Fibroblast of skin of left quadriceps (primary cell): ENCODE measurements around the gene ARF5.

Experiments used
- DNase-seq, 2 experiments: peaks; one replicate each; pipeline ENCODE4 v3.0.0-alpha.2; 2013; ENCODE audit warnings: low read depth in 2 of 2

The ARF5 gene

DNA sequence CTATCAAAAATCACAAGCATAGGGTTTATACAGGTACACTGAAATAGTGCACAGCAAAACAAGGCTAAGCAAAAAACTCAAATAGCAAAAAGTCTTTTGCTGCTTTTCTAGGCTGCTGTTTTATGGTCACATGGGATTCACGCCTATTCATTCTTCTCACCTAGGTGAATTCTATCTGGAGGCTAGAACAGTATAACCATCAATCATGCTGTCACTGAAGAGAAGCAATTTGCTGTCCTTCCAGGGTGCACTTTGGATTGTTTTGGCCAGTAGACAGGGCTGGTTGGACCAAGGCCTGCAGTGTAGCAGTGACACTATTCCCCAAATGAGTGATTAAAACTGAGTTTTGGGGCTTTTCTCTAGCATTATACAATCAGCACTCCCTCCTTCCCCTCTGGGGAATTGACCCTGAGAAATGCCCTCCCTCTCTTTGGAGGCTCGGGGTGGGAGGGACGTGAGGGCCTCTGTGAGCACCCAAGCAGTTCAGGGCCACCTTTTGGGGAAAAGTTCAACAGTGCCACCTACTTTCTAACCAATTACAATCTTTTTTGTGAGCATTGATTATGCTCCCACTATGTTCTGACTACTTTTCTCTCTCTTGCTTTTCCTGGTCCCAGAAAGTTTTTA, 47.6 kb downstream of the ARF5 start:
- no peak for DNase-seq

- DNase-seq, result no peak
These were observed 50.0 kb downstream of the ARF5 start for GRCh38 chr7:127638197-127638596.
